ENCODE measurements around the gene SERPINI1. TPM values are rescaled to one million over a fixed set of nuclear protein-coding genes. Genes with fewer than 3 reads are reported as not detected.

SERPINI1 gene
- total RNA-seq, 2 experiments from 2014 or later: 1.2 to 1.7 TPM

DNA sequence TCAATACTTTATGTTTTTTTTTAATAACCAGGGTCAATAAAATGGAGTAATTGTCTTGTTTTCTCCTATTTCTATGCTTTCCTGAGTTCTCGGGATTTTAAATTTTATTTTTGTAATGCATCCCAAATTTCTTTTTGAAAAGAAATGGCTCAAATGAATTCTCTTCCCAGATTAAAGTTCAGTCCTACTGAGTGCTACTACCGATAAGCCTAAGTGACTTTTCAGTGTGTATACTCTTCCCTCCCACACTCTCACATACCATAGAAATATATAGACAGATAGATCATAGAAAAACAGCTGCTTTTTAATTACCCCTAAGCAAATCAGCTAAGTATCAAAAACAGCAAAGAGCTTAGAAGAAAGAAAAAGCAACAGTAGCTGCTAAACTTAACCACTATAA lies 1.5 kb downstream of the SERPINI1 start:
- Mint-ChIP-seq H3K4me3 (no peak overlapping the region), H3K4me1 (ENCODE audit: low read depth) (peaks cover 25% of the 10 kb centered on the region), H3K27me3 (ENCODE audit: low read depth) (no peaks in the 10 kb centered on the region), H3K27ac (no peak overlapping the region), H3K36me3 (ENCODE audit: low read depth) (peaks cover 8% of the 10 kb centered on the region), H3K9me3 (ENCODE audit: insufficient read depth) (no peaks in the 10 kb centered on the region)
- ATAC-seq (no peak), DNase-seq (no peak)
- ChIA-PET CTCF (interaction anchor here (0.6 to 3.1 kb wide), 3 partner anchors 46 to 1950 kb away, joined by 3 to 13 read pairs (median 7); no protein-coding TSS in a partner anchor), POLR2A (no interaction called here)

DNA sequence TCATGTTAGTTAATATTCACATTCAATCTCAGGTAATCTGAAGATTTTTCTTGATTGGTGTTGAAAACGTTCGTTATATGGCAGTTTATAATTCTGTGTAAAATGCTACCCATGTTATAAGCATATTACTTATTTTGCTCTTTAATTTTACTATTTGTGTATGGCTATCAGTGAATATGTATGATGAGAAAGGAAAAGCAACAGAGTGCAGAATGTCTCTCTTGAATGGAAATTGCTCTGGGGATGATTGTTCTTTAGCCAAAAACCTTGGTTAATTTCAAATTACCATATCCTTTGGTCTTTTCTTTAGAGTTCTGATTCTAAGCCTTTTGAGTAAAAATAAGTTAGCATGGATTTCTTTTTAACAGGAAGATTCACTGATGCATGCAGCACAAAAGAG lies 2.5 kb downstream of the SERPINI1 start:
- Mint-ChIP-seq H3K27me3 (ENCODE audit: low read depth) (no peaks in the 10 kb centered on the region), H3K4me3 (no peak overlapping the region), H3K27ac (no peak overlapping the region), H3K36me3 (ENCODE audit: low read depth) (no peaks in the 10 kb centered on the region), H3K4me1 (ENCODE audit: low read depth) (peaks cover 15% of the 10 kb centered on the region), H3K9me3 (ENCODE audit: insufficient read depth) (no peaks in the 10 kb centered on the region)
- DNase-seq (no peak), ATAC-seq (no peak)
- ChIA-PET CTCF (no interaction called here), POLR2A (no interaction called here)

DNA sequence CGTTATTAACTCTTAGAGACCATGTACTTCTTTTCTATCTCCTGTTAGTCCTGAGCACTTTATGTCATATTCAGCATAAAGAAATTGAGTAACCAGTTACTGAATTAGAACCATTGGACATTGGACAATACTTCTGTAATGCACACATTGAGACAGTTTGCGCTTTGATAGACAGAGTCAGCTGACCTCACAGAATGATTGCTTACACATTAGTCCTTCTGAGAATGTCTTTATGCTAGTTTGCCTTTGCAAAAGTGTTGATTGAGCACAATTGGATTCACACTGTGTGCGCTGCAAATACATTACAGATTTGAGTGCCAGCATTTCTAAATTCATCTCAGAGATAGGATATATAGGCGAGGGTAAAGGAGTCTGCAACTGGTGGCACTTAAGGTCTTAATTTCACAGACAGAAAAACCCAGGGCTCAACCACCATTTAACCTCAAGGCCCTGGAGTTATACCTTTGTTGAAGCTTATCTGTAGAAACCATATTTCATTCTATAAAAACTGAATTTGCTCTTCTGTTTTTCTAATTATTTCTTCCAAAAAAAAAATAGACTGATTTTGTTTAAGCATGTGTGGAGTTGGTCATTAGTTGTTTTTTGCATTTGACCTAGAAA lies 3.8 kb downstream of the SERPINI1 start:
- DNase-seq: no peak
- H3K27ac Mint-ChIP-seq: no peak overlapping the region
- H3K4me3 Mint-ChIP-seq: no peak overlapping the region
- H3K9me3 Mint-ChIP-seq (ENCODE audit: insufficient read depth): no peaks in the 10 kb centered on the region
- ATAC-seq: no peak
- no peaks in the 10 kb centered on the region for H3K36me3 Mint-ChIP-seq (ENCODE audit: low read depth)
- no peaks in the 10 kb centered on the region for H3K27me3 Mint-ChIP-seq (ENCODE audit: low read depth)
- ChIA-PET POLR2A (no interaction called here), CTCF (interaction anchor here (3.0 kb wide), 1 partner anchor 359 kb away, joined by 30 read pairs; the partner anchor contains the start of gene ZBBX)
- H3K4me1 Mint-ChIP-seq (ENCODE audit: low read depth): peaks cover 16% of the 10 kb centered on the region

DNA sequence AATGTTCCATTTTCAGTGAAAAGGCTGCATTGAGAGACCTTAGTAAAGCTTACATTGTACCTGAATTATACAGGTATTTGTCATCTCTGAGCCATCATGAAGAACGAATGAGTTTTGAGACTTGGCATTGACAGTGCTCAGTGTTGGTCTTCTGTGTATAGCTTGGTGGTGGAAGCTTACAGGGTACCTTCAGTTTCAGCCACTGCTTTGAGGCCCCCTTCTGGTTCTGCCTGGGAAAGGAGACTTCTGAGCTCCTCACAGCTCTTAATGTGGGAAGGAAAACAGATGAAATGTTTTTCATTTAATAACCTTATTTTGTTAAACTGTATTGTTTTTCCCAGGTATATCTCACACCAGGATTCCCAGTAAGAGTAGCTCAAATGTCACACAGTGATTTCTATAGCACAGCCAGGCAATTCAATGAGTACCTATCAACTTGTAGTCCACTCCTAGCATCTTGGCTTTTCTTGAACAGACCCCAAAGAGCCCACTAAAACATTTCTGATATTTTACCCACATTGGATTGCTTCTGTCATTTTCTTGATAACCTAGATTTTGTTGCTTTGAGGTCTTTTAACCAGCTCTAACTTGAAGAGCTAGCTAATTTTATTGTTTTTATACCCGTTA lies 5.6 kb downstream of the SERPINI1 start:
- ChIA-PET CTCF (interaction anchor here (0.8 to 3.0 kb wide), 14 partner anchors 9 to 361 kb away, joined by 3 to 30 read pairs (median 4); partner anchors contain the start of gene ZBBX), POLR2A (no interaction called here)
- peak; percentile 97 for ATAC-seq
- no peaks in the 10 kb centered on the region for H3K36me3 Mint-ChIP-seq (ENCODE audit: low read depth)
- no peak overlapping the region for H3K4me3 Mint-ChIP-seq
- no peaks in the 10 kb centered on the region for H3K27me3 Mint-ChIP-seq (ENCODE audit: low read depth)
- peak; percentile 55 for DNase-seq
- H3K9me3 Mint-ChIP-seq (ENCODE audit: insufficient read depth): no peaks in the 10 kb centered on the region
- H3K27ac Mint-ChIP-seq: no peak overlapping the region
- peaks cover 16% of the 10 kb centered on the region for H3K4me1 Mint-ChIP-seq (ENCODE audit: low read depth)

DNA sequence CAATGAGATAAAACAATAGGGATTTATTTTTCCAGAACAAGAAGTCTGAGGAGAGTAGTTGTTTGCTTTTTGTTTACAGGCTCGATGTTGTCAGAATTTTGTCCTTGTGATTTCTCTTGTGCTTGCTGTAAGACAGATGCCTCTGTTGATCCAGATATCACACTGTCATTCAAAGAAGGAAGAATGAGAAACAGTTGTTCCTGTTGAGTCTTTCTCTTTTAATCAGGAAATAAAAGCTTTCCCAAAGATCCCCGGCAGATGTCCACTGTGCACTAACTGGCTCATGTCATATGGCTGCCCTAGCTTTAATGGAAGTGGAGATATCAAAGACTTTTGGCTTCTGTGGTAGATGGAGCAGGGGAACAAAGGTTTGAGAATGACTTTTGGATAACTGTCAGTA lies 6.8 kb downstream of the SERPINI1 start:
- DNase-seq (no peak), ATAC-seq (no peak)
- no peaks in the 10 kb centered on the region for H3K9me3 Mint-ChIP-seq (ENCODE audit: insufficient read depth)
- no peaks in the 10 kb centered on the region for H3K27me3 Mint-ChIP-seq (ENCODE audit: low read depth)
- H3K36me3 Mint-ChIP-seq (ENCODE audit: low read depth): no peaks in the 10 kb centered on the region
- ChIA-PET POLR2A (no interaction called here), CTCF (interaction anchor here (1.6 to 1.7 kb wide), 2 partner anchors 14 to 23 kb away, joined by 3 to 5 read pairs; no protein-coding TSS in a partner anchor)
- H3K4me3 Mint-ChIP-seq: no peak overlapping the region
- no peak overlapping the region for H3K27ac Mint-ChIP-seq
- peaks cover 16% of the 10 kb centered on the region for H3K4me1 Mint-ChIP-seq (ENCODE audit: low read depth)

DNA sequence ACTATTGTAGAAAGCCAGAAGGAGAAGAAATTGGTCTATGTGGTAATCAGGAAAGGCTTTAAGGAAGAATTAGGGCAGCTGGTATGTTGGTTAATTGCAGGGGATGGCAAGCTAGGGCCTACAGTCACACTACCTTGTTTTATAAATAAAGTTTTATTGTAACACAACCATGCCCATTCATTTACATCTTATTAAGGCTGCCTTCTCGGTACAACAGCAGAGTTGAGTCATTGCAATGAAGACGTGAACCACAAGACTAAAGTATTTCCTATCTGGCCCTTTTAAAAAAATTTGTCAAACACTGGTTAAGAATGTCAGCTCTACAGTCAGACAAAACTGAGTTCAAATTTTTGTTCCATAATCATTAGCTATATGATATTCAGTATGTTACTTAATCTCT lies 8.3 kb downstream of the SERPINI1 start:
- POLR2A ChIA-PET: no interaction called here
- CTCF ChIA-PET: interaction anchor here (1.3 to 1.4 kb wide), 2 partner anchors 8 to 11 kb away, joined by 3 to 5 read pairs; partner anchors contain the start of genes PDCD10 and SERPINI1
- Mint-ChIP-seq H3K36me3 (ENCODE audit: low read depth) (no peaks in the 10 kb centered on the region), H3K4me1 (ENCODE audit: low read depth) (peaks cover 9% of the 10 kb centered on the region), H3K4me3 (no peak overlapping the region), H3K27ac (no peak overlapping the region), H3K27me3 (ENCODE audit: low read depth) (no peaks in the 10 kb centered on the region), H3K9me3 (ENCODE audit: insufficient read depth) (no peaks in the 10 kb centered on the region)
- DNase-seq (no peak), ATAC-seq (no peak)

DNA sequence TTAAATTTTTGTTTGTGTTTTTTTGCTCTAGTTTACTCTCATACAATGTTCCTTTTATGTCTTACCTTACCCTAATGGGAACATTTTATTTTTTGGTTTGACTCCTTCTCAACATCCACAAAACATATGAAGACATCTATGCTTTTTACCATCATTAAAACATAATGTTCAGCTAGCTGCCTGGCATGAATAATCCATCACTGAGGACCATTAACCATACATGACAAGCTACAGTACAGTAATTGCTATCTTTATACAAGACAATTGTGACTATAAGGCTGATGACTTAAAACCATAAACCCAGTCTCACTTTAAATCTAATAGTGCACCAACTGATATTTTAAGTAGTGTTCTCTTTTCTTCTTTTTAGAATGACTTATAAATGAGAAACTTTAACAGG lies 13.7 kb downstream of the SERPINI1 start:
- H3K9me3 Mint-ChIP-seq (ENCODE audit: insufficient read depth): no peaks in the 10 kb centered on the region
- ChIA-PET CTCF (interaction anchor here (1.1 kb wide), 1 partner anchor 8 kb away, joined by 8 read pairs; no protein-coding TSS in a partner anchor), POLR2A (no interaction called here)
- H3K36me3 Mint-ChIP-seq (ENCODE audit: low read depth): no peaks in the 10 kb centered on the region
- no peak overlapping the region for H3K27ac Mint-ChIP-seq
- peaks cover 8% of the 10 kb centered on the region for H3K4me1 Mint-ChIP-seq (ENCODE audit: low read depth)
- ATAC-seq (no peak), DNase-seq (no peak)
- no peaks in the 10 kb centered on the region for H3K27me3 Mint-ChIP-seq (ENCODE audit: low read depth)
- no peak overlapping the region for H3K4me3 Mint-ChIP-seq

DNA sequence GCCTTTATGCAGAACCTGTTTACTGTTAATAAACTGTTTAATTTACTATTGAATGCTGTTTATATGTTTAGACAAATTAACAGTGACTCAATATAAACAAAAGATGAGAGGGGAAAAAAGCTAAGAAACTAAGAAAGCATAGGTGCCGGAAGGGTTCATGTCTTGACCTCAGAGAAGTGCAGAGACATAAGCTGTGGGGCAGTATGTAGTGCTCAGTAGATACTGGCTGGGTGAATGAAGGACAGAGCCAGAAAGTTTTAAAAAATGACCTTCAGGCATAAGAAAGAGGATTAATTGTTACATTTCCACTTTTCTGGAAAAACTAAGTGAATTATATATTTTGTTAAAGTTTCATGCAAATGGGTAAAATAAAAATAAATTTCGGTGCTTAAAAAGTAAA lies 14.2 kb downstream of the SERPINI1 start:
- ATAC-seq (no peak), DNase-seq (no peak)
- H3K9me3 Mint-ChIP-seq (ENCODE audit: insufficient read depth): no peaks in the 10 kb centered on the region
- no peak overlapping the region for H3K4me3 Mint-ChIP-seq
- H3K36me3 Mint-ChIP-seq (ENCODE audit: low read depth): no peaks in the 10 kb centered on the region
- H3K27me3 Mint-ChIP-seq (ENCODE audit: low read depth): no peaks in the 10 kb centered on the region
- H3K4me1 Mint-ChIP-seq (ENCODE audit: low read depth): peaks cover 8% of the 10 kb centered on the region
- no peak overlapping the region for H3K27ac Mint-ChIP-seq
- POLR2A ChIA-PET: no interaction called here
- CTCF ChIA-PET: interaction anchor here (1.1 kb wide), 3 partner anchors 9 to 65 kb away, joined by 3 to 8 read pairs (median 3); partner anchors contain the start of gene SERPINI1

DNA sequence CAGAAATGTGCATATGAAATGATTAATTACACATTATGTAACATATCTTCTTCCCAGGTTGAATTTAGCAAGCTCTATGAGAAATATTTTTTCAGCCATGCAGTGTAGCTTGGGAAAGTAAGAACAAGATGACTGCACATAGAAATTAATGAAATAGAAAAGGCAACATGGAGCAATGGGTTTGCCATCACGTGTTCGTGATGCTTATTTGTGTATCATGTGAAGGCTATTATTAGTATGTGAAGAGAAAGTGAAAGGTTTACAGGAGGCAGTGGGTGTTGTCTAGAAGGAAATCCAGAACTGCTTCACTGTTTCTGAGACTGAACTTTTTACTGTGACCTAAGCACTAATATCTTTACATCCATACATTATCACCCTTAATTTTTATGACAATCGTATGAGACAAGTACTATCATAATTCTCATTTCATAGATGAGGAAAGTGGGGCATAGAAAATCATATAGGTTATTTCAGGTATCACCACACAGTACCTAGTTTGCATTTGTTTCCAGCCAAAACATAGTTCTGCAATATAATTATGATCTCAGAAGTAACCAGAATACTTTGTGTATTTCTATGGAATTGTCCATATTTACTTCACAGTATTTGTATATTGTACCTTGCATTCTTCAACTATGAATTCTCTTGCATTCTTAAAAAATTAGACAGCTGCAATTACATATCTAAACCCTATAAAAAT lies 14.9 kb downstream of the SERPINI1 start:
- Mint-ChIP-seq H3K36me3 (ENCODE audit: low read depth) (no peaks in the 10 kb centered on the region), H3K9me3 (ENCODE audit: insufficient read depth) (no peaks in the 10 kb centered on the region), H3K4me1 (ENCODE audit: low read depth) (peaks cover 8% of the 10 kb centered on the region), H3K27me3 (ENCODE audit: low read depth) (no peaks in the 10 kb centered on the region), H3K4me3 (no peak overlapping the region), H3K27ac (peak overlapping the region; percentile 65)
- ChIA-PET POLR2A (no interaction called here), CTCF (interaction anchor here (1.1 kb wide), 3 partner anchors 10 to 65 kb away, joined by 3 to 8 read pairs (median 3); partner anchors contain the start of gene SERPINI1)
- ATAC-seq: peak; percentile 80
- no peak for DNase-seq

DNA sequence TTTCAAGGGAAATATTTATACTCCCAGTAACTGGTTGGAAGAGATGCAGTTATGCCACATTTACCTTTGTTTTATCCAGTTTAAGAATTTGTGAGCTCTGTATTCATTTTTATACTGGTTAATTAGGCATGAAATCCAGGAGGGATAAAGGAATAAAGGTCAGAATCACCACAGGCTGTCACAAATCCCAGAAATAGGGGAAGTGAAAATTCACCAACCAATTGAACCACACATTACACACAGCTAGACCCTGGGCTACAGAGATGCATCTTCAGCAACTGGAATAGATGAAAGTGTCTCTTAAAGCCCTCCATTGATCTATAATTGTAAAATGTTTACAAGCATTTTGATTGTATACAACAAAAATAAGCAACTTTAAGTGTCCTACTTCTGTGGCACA lies 18.5 kb downstream of the SERPINI1 start:
- DNase-seq (no peak), ATAC-seq (no peak)
- Mint-ChIP-seq H3K4me3 (no peak overlapping the region), H3K9me3 (ENCODE audit: insufficient read depth) (no peaks in the 10 kb centered on the region), H3K4me1 (ENCODE audit: low read depth) (peaks cover 4% of the 10 kb centered on the region), H3K27me3 (ENCODE audit: low read depth) (no peaks in the 10 kb centered on the region), H3K36me3 (ENCODE audit: low read depth) (no peaks in the 10 kb centered on the region), H3K27ac (no peak overlapping the region)
- ChIA-PET POLR2A (no interaction called here), CTCF (interaction anchor here (1.6 kb wide), 1 partner anchor 11 kb away, joined by 3 read pairs; no protein-coding TSS in a partner anchor)

DNA sequence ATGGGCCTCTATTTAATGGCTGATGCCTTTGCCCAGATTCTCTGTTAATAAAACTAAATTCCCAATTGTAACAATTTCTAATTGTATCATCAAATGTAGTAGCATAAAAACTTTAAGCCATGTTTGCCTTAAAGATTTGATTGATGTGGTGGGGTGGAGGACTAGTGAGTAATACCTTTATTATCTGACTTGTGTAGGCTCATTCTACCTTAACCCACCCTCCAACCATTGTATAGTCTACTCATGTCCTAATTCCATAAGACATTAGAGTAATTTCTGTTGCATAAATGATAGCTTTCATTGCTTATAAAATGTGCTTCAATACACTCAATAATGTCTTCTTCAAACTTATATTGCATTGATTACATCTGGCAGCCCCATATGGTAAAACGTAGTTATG lies 25.8 kb downstream of the SERPINI1 start:
- CTCF ChIA-PET: no interaction called here
- Mint-ChIP-seq H3K36me3 (ENCODE audit: low read depth) (no peaks in the 10 kb centered on the region), H3K27ac (no peak overlapping the region), H3K9me3 (ENCODE audit: insufficient read depth) (no peaks in the 10 kb centered on the region), H3K4me1 (ENCODE audit: low read depth) (no peaks in the 10 kb centered on the region), H3K4me3 (no peak overlapping the region), H3K27me3 (ENCODE audit: low read depth) (peaks cover 2% of the 10 kb centered on the region)
- ATAC-seq (no peak), DNase-seq (no peak)
- POLR2A ChIA-PET: no interaction called here

DNA sequence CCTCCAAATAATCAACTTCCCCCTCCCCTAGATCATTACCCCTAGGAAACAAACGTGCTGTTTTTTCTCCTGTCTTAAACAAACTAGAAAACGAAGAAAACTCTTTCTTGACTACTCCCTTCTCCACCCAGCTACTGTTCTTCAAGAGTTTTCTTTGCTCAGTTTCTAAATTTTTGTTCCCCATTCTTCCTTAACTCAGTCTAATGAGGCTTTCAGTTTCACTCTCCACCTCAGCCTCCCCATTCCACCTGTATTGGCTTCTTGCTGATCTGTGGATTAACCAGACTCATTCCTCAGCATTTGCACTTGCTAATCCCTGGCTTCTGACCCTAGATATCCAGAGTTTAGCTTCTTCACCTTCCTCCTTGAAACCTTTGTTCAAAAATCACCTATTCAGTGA lies 26.8 kb downstream of the SERPINI1 start:
- DNase-seq (no peak), ATAC-seq (no peak)
- H3K27me3 Mint-ChIP-seq (ENCODE audit: low read depth): peaks cover 2% of the 10 kb centered on the region
- CTCF ChIA-PET: no interaction called here
- POLR2A ChIA-PET: no interaction called here
- H3K4me3 Mint-ChIP-seq: no peak overlapping the region
- no peaks in the 10 kb centered on the region for H3K36me3 Mint-ChIP-seq (ENCODE audit: low read depth)
- no peak overlapping the region for H3K27ac Mint-ChIP-seq
- H3K4me1 Mint-ChIP-seq (ENCODE audit: low read depth): no peaks in the 10 kb centered on the region
- H3K9me3 Mint-ChIP-seq (ENCODE audit: insufficient read depth): no peaks in the 10 kb centered on the region

Measured in activated CD8-positive, alpha-beta T cell treated with anti-CD3 and anti-CD28 coated beads, Interleukin-2, amount 10 ng/mL, durations not matched to agents 7 days and 5 days (primary cell).